ENCODE data around the gene TPM1.

GRCh38 chr15:62994975-62995681, 47.4 kb upstream of the TPM1 start:
- TF ChIP-seq CTCF (IDR thresholded peaks at IDR 0.05): no peak
- no peak for TF ChIP-seq NR1H2 (CRISPR knock-in tag; IDR thresholded peaks at IDR 0.05)
- TF ChIP-seq FOXK1 (CRISPR knock-in tag; IDR thresholded peaks at IDR 0.05): no peak
- TF ChIP-seq, protein P1, sequence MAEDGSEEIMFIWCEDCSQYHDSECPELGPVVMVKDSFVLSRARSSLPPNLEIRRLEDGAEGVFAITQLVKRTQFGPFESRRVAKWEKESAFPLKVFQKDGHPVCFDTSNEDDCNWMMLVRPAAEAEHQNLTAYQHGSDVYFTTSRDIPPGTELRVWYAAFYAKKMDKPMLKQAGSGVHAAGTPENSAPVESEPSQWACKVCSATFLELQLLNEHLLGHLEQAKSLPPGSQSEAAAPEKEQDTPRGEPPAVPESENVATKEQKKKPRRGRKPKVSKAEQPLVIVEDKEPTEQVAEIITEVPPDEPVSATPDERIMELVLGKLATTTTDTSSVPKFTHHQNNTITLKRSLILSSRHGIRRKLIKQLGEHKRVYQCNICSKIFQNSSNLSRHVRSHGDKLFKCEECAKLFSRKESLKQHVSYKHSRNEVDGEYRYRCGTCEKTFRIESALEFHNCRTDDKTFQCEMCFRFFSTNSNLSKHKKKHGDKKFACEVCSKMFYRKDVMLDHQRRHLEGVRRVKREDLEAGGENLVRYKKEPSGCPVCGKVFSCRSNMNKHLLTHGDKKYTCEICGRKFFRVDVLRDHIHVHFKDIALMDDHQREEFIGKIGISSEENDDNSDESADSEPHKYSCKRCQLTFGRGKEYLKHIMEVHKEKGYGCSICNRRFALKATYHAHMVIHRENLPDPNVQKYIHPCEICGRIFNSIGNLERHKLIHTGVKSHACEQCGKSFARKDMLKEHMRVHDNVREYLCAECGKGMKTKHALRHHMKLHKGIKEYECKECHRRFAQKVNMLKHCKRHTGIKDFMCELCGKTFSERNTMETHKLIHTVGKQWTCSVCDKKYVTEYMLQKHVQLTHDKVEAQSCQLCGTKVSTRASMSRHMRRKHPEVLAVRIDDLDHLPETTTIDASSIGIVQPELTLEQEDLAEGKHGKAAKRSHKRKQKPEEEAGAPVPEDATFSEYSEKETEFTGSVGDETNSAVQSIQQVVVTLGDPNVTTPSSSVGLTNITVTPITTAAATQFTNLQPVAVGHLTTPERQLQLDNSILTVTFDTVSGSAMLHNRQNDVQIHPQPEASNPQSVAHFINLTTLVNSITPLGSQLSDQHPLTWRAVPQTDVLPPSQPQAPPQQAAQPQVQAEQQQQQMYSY (CRISPR knock-in tag; IDR thresholded peaks at IDR 0.05): no peak
- no peak for TF ChIP-seq ATF2 (CRISPR knock-in tag; IDR thresholded peaks at IDR 0.05; ENCODE audit: borderline replicate concordance, low read depth)
- no peak for TF ChIP-seq USF2 (CRISPR knock-in tag; IDR thresholded peaks at IDR 0.05)
- no peak for TF ChIP-seq KAT7 (CRISPR knock-in tag; IDR thresholded peaks at IDR 0.05; ENCODE audit: borderline replicate concordance)
- TF ChIP-seq JUN (CRISPR knock-in tag; IDR thresholded peaks at IDR 0.05): no peak
- no peak for TF ChIP-seq ZNF138 (CRISPR knock-in tag; conservative IDR thresholded peaks at IDR 0.05)
- TF ChIP-seq NR3C1 (CRISPR knock-in tag; conservative IDR thresholded peaks at IDR 0.05; ENCODE audit: low read depth): no peak
- TF ChIP-seq ZNF263 (CRISPR knock-in tag; IDR thresholded peaks at IDR 0.05; ENCODE audit: low read depth): no peak
- no peak for TF ChIP-seq NFE2L1 (CRISPR knock-in tag; IDR thresholded peaks at IDR 0.05)
- no peak for TF ChIP-seq AFF4 (CRISPR knock-in tag; IDR thresholded peaks at IDR 0.05; ENCODE audit: borderline replicate concordance)
- no peak for TF ChIP-seq ZNF416 (CRISPR knock-in tag; IDR thresholded peaks at IDR 0.05)
